HG02938 (cell line): ENCODE data around the gene PRODH.
"Not testable (repeated sequence)": the region's sequence is repeated elsewhere in the genome, so short reads cannot be mapped to it uniquely, and the experiment has no call there.

ENCODE experiments used
- ATAC-seq: cut with Tn5 transposase; IDR thresholded peaks from one replicate; pipeline ENCODE4 v1.9.1; 2021; ENCODE audit warnings: mild to moderate bottlenecking, moderate library complexity; ENCODE audit not compliant: unreplicated experiment

PRODH gene

DNA sequence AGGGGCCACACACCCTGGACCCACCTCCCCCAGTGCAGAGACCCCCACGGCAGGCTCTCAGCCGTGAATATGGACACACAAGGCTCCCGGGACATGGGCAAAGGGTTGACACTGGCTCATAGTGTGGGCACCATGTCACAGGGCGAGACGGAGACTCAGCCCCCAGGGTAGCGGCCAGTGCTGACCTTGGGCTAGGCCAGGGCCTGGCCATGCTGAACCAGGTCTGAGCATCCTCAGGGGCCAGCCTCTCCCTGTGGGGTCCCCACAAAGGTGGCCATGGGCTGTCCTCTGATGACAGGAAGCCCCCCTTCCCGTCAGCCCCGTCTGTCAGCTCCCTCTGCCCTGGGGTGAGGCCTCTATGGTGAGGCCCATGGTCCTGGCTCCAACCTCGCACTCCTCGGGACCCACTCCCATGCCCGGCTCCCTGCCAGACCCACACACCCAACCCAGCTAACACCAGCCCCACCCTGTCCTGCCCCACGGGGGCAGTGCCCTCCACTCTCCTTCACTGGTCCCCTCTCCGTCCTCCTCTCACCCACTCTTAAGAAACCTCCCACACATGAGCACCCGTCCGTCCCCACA, 19.0 kb upstream of the PRODH start:
- ATAC-seq = no peak

DNA sequence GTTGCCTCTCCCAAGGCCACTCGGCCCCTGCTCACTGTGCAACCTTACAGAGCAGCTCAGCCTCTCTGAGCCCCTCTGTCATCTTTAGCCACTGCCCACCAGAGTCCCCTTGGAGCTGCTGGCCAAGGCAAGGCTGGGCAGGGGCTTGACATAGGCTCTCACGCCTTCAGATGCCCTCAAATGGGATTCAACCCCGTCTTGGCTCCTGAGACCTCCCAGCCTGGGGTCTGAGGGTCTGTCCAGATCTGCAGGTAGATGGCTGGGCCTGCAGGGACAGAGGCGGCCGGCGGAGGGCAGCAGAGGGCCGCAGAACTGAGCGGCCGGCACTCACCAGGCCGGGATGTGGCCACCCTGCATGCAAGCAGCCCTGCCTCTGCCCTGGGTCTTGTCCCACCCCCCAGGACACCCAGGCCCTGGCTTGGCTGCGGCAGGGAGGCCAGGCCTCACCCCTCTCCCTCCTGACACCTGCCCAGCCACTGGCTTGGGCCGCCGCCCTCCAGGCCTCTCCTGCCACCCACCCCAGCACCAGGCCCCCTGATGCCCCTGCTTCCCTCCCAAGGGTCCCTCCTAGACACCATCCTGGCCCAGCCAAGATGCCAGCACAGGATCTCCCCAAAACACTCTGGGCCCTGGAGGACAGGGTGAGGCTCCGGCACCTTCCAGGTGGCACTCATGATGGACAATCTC, 18.4 kb upstream of the PRODH start:
- not testable (repeated sequence) for ATAC-seq

- ATAC-seq = not testable (repeated sequence)
These were observed 17.0 kb upstream of the PRODH start for GRCh38 chr22:18953128-18953527.

DNA sequence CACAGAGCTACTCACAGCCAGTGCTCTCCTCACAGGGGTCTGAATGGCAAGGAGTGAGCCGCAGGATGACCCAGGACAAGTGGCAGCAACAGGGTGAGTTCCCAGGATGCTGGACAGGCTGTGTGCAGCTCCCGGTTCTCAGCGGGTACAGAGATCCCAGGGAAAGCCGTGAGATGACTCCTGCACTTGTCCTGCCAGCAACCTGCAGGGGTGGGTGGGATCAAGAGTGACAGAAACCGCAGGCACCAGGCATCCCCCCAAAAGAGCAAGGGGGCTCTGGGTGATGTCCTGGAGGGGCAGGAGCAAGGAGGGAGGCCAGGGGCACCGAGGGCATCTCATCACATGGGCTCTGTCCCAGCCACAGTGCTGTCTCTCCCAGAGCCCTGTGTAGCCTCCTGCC, 15.9 kb upstream of the PRODH start:
- no peak for ATAC-seq

DNA sequence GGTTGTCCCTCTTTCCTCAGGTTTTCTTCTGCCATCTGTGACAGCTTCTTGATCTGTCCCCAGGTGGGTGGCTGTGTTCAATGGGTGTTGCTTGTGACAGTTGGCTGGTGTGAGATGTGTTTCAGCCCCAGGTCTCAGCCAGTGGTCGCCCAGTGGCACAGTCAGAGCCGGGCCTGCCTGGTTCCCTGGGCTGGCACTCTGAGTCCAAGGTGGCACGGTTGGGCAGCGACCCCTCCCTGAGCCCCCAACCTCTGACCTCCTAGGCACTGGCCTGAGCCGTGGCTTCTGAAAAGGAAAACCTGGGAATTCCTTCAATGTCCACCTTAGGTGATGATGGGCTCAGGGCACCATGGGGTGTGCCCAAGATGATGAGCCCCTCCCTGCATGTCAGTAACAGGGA, 14.0 kb upstream of the PRODH start:
- no peak for ATAC-seq

GRCh38 chr22:18947905-18948304, 11.8 kb upstream of the PRODH start:
- ATAC-seq = no peak

DNA sequence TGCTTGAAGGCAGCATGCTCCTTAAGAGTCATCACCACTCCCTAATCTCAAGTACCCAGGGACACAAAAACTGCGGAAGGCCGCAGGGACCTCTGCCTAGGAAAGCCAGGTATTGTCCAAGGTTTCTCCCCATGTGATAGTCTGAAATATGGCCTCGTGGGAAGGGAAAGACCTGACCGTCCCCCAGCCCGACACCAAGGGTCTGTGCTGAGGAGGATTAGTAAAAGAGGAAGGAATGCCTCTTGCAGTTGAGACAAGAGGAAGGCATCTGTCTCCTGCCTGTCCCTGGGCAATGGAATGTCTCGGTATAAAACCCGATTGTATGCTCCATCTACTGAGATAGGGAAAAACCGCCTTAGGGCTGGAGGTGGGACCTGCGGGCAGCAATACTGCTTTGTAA, 11.0 kb upstream of the PRODH start:
- not testable (repeated sequence) for ATAC-seq

DNA sequence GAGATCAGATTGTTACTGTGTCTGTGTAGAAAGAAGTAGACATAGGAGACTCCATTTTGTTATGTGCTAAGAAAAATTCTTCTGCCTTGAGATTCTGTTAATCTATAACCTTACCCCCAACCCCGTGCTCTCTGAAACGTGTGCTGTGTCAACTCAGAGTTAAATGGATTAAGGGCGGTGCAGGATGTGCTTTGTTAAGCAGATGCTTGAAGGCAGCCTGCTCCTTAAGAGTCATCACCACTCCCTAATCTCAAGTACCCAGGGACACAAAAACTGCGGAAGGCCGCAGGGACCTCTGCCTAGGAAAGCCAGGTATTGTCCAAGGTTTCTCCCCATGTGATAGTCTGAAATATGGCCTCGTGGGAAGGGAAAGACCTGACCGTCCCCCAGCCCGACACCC, 2.6 kb upstream of the PRODH start:
- ATAC-seq = not testable (repeated sequence)

- ATAC-seq = not testable (repeated sequence)
These were observed 1.4 kb downstream of the PRODH start for GRCh38 chr22:18934688-18935087.

DNA sequence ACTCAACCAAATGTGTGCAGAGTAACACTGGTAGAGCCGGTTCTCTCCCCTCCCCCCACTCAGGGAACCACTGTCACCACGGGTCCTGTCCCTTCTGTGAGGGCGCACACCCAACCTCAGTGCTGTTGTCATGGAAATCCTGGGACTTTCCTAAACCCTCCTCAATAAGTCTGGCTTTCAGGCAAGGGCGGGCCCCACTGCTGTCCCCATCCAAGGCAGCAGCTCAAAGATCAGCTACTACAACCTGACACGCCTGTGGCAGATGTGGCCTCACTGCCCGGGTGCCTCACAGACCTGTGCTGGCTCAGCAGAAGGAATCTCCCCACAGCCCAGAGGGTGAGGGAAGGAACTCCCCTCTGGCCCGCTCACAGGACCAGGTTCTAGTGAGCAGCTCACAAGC, 2.2 kb downstream of the PRODH start:
- ATAC-seq = no peak

- no peak for ATAC-seq
These were observed 4.0 kb downstream of the PRODH start for GRCh38 chr22:18931905-18932652.

DNA sequence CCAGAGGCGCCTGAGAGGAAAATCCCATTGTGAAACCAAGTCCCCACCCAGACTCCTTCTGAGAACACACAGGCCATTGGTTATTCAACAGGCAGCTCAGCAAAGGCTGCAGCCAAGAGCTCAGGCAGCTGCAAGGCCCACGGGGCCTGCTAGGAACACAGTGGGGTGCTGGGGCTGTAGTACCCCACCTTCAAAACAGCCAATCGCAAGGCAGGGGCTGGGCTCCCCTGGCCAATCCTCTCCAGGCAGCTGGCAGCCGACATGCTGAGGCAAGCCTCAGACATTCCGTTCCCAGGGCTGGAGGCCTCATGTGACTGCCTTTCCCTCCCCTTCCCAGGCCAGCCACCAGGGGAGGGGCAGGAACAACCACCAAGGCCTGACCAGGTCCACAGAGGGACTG, 6.6 kb downstream of the PRODH start:
- ATAC-seq = no peak

- no peak for ATAC-seq
These were observed 8.5 kb downstream of the PRODH start for GRCh38 chr22:18927573-18927972.

GRCh38 chr22:18927020-18927419, 9.1 kb downstream of the PRODH start:
- ATAC-seq = no peak

DNA sequence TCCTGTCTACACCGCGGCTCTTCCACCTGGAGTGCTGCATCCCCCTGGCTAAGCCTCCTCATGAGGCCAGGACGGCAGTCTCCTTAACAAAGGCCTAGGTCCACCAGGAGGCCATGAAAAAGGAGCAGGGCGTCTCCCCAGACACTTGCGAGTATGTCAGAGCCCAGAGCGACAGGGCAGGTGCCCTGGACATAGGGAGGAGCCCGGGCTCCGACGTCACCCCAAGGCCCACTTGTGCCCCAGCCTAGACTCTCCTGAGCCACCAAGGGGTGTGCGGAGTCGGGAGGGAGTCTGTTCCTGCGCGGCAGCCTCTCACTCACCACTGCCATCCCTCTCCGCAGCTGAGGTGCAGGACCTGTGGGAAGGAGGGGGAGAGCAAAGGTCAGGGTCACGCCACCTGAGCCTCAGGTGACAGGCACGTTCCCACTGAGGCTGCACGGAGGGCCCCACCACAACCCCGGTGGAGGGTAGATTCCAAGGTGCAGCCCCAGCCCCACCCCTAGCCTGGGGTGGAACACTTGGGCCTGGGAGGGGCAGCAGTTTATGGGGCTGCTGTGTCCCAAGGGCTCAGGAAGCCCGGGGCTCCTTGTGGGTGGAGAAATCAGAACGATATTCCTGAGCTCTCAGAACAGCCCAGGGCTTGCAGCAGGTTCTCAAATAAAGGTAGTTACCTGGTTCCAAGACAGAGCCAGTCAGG, 10.6 kb downstream of the PRODH start:
- no peak for ATAC-seq

GRCh38 chr22:18920257-18920902, 15.7 kb downstream of the PRODH start:
- not testable (repeated sequence) for ATAC-seq

GRCh38 chr22:18917818-18918217, 18.3 kb downstream of the PRODH start:
- ATAC-seq = not testable (repeated sequence)

DNA sequence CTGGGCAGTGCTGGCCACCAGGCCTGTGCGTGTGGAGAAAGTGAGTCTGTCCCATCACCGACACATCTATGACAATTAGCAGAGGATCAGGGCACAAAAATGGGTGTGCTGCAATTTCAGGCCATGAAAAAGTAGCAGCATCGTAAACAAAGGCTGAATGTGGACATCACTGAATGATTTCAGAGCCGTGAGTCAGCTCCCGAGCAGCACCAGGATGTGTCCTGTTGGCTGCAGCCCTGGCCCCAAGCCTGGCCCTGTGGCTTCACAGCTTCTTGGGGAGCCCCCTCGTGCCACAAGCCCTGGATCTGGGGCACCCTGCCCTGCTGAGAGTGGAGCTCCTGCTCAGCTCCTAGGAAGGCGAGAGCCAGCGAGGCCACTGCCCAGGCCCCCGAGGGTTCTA, 20.5 kb downstream of the PRODH start:
- not testable (repeated sequence) for ATAC-seq

GRCh38 chr22:18914558-18914957, 21.5 kb downstream of the PRODH start:
- ATAC-seq = not testable (repeated sequence)

DNA sequence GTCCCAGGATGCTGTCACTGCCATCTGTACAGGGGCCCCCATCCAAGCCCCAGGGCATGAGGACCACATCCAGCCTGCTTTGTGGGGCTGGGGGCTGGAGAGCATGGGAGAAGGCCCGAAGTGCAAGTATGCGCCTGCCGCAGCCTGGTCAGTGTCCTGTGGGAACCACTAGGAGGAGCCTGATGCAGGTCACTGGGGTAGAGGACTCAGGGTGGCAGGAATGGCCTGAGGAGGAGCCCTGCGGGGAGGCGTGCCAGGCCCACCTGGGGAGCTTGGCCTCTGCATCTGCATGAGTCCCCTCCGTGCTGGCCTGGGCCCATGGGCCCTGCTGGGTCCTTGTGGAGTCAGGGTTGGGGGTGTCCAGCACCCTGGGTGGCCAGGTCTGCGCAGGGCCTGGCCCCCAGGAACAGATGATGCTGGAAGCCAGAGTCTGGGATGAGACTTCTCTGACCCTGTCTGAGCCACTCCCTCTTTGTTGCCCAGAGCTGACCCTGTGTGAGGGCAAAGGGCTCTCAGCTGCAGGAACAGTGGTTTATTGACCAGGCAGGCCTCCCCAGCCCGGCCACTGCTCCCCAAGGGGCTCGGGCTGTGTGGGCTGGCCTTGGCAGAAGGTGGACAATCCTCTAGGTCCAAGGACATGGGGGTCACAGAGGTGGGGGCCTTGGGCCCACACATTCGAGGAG, 23.7 kb downstream of the PRODH start:
- not testable (repeated sequence) for ATAC-seq
